Measurements from ENCODE around the gene ACER1.

ACER1 gene

DNA sequence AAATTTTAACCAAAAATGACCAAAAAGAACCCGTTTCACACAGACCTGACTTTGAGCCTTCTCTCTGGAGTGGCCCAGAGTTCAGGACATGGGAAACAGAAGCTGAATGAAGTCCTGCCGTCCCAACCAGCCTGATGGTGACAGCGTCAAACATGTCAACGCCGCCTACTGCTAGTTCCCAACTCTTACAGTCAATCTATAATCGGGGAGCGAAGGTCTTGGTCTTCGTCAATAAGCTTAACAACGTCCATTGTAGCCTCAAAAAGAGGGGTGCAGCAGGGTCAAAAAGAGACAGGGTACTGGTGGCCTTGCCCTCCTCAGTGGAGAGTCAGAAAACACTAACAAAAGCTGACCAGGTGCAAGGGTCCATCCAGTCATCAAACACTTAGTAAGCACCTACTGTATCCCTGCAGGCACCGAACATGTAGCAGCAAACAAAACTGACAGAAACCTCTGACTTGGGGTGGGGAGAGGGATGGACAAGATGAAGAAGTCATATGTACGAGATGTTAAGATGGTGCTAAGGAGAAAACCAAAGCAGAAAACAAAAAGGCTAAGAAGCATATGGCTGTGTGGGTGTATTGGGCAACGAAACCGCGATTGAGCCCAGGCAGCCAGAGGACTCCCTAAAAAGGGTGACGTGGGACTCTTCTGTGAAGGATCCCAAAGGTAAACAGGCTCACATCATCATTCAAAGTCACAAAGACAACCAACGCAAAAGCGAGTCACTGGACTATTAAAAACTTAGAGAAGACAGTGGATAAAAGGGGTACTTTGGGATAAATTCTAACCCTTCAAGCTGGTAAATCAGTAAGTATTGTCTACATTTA is 65.6 kb downstream of the ACER1 start:
- no peak for DNase-seq (ENCODE audit: low spot score)

DNA sequence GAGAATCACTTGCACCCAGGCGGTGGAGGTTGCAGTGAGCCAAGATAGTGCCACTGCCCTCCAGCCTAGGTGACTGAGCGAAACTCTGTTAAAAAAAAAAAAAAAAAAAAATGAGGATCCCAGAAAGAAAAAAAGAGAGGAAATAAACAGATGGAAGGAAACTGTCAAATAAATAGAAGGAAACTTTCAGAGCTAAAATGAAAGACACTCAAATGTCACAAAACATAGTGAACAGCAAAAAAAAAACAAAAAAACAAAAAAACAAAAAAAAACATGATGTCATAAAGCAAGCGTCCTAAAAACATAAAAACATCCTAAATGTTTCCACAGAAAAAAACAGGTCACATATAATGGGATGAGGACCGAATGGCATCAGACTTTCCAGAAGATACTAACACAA is 68.6 kb downstream of the ACER1 start:
- no peak for DNase-seq (ENCODE audit: low spot score)

DNA sequence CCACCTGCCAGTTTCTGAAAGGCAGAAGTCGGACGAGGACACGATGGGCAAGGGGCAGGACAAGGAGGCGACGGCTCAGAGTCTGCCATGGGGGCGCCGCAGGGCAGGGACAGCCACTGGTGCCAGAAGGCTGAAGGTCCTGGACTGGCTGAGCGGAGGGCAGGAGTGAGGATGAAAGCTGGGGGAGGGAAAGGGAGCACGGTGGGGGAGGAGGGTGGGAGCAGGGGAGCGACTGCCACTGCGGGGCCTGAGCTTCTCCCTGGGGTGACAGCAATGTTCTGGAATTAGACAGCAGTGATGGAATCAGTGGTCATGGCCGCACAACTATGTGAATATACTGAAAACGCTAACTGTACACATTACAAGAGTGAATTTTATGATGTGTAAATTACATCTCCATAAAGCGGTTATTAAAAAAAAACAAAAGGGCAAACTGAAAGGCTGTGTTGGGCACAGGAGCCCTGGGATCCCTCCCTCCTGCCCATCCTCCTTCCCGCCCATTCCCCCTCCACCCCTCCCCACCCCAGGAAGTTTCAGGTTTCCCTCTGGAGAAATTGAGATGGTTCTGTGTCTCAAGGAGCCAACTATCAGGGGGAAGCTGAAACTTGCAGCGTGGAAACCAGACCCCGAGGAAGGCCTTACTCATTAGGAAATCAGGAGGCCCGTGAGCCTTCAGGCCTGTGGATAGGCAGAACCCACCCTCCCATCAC is 69.5 kb downstream of the ACER1 start:
- no peak for DNase-seq (ENCODE audit: low spot score)

DNA sequence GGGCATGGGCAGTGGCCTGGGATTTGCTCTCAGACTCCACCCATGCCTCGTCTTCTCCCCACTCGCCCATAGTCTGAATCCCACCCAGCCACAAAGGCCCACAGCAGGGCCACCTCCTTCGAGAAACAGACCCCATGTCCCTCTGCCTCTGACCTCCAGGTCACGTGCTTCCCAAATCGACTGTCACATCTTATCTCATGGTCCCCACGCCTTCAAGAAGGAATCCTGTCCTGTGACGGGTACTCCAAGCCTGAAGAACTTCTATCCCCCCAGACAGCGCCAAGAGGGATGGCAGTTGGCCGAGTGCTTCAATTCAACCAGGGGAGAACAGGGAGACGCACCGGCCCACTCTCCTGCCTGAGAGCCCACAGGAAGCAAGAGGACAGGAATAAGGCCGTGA is 70.1 kb downstream of the ACER1 start:
- DNase-seq (ENCODE audit: low spot score) = no peak

DNA sequence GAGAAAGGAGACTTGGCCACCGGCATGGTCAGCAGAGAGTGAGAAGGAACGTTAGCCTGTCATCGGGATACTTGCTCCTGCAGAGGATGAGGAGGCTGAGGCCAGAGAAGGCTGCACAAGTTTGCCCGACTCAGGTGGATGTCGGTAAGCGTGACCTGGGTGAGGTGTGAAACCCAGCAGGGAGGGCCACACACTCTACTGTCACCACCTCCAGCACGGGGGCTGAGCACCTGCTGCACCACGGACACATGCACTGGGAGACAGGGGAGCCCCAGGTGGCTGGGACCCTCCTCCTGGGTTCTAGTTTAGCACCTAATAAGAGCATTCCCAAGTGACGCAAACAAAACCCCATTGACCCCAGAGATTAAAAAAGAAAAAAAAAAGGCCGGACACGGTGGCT is 70.9 kb downstream of the ACER1 start:
- DNase-seq (ENCODE audit: low spot score) = no peak

DNA sequence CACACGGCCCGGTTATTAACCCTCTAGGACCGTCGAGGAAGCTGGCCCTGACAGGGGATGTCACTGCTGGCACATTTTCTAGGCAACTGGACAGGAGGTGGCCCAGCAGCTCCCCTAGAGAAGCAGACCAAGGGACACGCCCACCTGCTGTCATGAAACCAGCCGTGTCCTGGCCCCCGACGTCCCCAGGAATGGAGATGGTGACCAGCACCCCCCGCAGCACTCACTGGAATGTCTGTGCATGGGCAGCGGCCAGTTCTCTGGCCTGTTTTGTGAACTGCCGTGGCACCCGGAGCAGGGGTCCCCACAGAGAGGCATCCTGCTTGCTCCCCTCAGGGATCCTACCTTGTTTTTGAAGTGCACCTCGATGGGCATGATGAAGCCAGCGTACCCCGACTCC is 71.5 kb downstream of the ACER1 start:
- no peak for DNase-seq (ENCODE audit: low spot score)

DNA sequence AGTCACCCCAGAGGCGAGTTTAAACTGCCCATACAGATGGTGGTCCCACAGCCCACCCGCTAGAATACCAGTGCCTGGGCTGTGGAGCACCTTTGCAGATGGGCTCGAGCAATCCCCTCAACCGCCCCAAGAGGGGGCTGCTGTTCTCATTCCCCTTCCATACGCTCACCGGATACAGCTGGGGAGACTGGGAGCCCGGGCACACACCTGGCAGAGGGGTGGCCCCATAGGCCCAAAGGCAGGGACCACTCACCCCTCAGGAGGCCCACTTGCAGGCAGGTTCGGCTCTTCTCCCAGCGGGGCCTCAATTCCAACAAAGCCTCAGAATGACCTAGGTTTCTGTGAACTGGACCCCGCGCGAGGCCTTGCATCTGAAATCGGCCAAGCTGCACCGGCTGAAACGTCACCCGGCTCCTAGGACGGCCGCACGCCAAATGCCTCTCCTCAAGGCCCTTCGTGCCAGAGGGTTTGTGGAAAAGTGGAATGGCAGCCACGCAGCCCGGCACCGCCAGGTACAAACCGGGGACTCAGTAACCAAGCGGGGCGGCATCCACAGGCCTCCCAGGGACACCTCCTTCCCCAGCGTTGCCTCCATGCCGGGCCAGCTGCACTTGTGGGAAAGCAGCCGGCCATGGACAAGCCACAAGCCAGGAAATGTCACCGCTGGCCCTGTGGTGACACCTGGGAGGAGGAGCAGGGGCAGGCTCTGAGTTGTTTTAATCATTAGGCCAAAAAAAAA is 72.3 kb downstream of the ACER1 start:
- DNase-seq (ENCODE audit: low spot score) = peak; percentile 46

DNA sequence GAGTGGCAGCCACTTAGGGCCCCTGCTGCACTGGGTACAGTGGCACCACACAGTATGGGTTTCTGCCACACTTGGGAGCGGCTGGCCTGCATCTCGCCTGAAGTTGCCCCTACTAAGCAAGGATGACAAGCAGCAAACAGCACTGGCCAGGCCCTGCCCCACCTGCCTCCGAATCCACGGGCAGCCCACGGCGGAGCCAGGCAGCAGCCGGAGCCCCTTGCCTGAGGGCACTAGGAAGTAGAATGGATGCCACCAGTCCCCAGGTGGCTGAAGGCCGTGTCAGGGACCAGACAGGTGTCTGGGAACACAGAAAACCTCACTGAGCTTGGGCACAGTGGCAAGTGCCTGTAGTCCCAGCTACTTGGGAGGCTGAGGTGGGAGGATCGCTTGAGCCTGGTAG is 73.0 kb downstream of the ACER1 start:
- no peak for DNase-seq (ENCODE audit: low spot score)

DNA sequence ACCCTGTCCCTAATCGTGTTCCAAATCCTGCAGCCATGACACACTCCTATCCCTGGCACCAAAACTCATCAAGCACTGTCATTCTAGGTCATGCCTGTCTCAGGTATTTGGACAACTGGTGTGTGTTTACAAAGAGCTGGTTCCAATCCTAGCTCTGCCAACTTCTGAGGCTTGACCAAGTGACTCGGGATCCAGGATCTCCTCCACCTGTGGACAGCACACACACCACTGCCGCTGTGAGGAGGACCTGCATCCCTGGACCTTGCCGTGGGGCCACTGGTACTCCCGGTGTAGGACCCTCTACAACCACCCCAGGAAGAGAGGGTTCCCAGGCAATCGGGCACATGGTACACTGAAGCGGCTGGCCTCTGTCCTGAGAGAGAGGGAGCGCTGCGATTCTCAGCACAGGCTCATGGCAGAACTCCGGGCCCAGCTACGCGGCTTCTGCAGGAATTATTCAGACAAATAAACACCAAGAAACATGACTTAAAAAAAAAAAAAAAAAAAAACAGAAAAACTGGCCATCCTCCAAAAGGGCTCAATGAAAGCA is 74.0 kb downstream of the ACER1 start:
- DNase-seq (ENCODE audit: low spot score) = no peak

DNA sequence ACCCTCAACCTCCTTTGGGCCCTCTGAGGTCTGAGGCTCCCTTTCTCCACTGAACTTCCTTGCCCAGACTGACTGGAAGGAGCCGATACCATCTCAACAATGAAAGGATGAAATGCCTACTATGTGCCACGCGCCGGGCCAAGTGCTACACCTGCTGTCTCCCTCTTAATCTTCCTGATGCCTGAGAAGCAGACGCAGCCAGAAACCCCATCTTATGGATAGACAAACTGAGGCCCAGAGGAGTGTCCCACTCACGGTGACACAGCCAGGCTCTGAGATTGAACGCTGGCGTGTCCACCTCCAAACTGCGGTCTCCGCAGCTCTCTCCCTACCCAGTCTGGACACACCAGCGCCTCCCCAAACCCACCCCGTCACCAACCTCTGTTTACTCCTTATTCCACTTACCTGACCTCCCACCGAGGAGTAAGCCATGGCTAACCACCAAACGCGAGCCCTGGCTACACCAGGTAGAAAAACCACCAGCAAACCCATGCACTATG is 74.5 kb downstream of the ACER1 start:
- DNase-seq (ENCODE audit: low spot score) = no peak

Measured in AG08395 (cell line).